ES-I3 (cell line): ENCODE data around the gene SUN2.

Source experiments
- H3K36me3 ChIP-seq: 2 replicates; pipeline ENCODE4 v1.6.1; 2013; ENCODE audit warnings: mild to moderate bottlenecking, low read length, control low read depth, moderate library complexity; ENCODE audit not compliant: insufficient read depth
- H3K4me1 ChIP-seq: 2 replicates; pipeline ENCODE4 v1.6.1; 2013; ENCODE audit warnings: mild to moderate bottlenecking, control low read depth, low read length; ENCODE audit not compliant: insufficient read depth
- H3K9ac ChIP-seq: 2 replicates; pipeline ENCODE4 v1.6.1; 2013; ENCODE audit warnings: low read depth, mild to moderate bottlenecking, low read length, moderate library complexity
- H3K9me3 ChIP-seq: 2 replicates; pipeline ENCODE4 v1.6.1; 2013; ENCODE audit warnings: mild to moderate bottlenecking, low read length, moderate library complexity; ENCODE audit not compliant: control insufficient read depth, insufficient read depth

SUN2 gene

GRCh38 chr22:38729946-38730345 lies 25.9 kb downstream of the SUN2 start:
- Histone ChIP-seq H3K4me1 (no peaks in the 10 kb centered on the region), H3K9me3 (no peaks in the 10 kb centered on the region), H3K9ac (no peak overlapping the region), H3K36me3 (peaks cover 23% of the 10 kb centered on the region)

DNA sequence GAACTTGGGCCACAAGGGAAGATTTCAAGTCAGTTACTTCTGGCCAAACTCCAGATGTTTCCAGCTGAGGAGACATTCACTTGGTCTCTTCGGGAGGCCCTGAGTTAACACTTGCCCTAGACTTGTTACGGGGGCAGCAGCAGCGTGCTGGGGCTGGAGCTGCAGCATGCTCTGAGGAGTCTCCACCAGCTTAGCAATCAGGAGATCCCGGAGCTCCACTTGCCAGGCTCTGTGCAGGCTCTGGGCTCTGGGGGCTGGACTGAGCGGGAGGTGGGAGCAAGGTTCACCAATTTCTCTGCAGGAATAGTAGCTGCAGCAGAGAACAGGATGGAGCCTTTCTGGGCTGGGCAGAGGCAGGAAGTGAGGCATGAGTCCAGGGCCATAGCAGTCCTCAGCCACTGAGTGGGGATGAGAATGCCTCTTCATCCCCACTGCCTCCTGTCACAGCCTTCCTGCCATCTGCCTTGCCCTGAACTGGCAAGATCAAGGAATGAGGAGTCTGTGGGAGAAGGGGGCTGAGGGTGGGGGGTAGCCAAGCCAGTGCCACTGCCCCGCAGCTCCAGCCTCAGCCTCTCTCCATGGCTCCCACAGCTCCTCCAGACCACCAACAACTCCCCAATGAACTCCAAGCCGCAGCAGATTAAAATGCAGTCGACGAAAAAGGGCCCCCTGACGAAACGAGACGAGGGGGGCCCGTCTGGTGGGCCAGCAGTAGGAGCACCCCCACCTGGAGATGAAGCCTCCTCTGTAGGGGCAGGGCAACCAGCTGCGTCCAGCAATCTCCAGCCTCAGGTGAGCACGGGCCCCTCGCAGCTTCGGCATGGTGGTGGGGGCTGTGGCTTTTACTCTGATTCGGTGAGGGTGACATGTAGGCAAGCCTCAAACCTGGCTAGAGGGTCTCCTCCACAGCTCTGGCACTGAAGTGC lies 26.7 kb downstream of the SUN2 start:
- no peaks in the 10 kb centered on the region for H3K4me1 ChIP-seq
- no peak overlapping the region for H3K9ac ChIP-seq
- no peaks in the 10 kb centered on the region for H3K9me3 ChIP-seq
- peaks cover 29% of the 10 kb centered on the region for H3K36me3 ChIP-seq

GRCh38 chr22:38727530-38728451 lies 28.0 kb downstream of the SUN2 start:
- Histone ChIP-seq H3K9me3 (no peaks in the 10 kb centered on the region), H3K9ac (no peak overlapping the region), H3K4me1 (no peaks in the 10 kb centered on the region), H3K36me3 (peaks cover 39% of the 10 kb centered on the region)

GRCh38 chr22:38727123-38727522 lies 28.7 kb downstream of the SUN2 start:
- Histone ChIP-seq H3K36me3 (peaks cover 39% of the 10 kb centered on the region), H3K9ac (no peak overlapping the region), H3K9me3 (no peaks in the 10 kb centered on the region), H3K4me1 (no peaks in the 10 kb centered on the region)

DNA sequence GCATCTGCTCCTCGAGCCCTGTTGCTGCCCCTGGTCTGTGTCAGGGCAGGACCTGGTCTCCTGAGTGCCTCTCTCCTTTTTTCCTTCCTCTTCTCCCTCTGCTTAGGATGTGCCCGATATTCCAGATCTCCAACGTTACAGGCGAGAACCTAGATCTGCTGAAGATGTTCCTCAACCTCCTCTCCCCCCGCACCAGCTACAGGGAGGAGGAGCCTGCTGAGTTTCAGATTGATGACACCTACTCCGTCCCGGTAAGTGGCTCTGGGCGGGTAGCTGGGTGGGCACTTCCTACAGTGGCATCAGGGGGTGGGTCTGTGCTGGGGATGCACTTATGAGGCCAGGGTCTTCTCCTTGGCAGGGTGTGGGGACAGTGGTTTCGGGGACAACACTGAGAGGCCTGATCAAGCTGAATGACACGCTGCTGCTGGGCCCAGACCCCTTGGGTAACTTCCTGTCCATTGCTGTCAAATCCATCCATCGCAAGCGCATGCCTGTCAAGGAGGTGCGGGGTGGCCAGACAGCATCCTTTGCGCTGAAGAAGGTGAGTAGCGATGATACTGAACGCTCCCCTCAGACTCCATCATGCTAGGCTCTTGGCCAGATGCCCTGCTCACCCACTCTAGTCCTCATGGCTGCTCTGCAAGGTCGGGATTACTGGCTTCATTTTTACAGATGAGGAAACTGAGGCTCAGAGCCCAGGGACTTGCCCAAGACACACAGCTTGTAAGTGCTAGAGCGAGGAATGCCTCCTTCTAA lies 29.7 kb downstream of the SUN2 start:
- H3K9ac ChIP-seq, result no peak overlapping the region

DNA sequence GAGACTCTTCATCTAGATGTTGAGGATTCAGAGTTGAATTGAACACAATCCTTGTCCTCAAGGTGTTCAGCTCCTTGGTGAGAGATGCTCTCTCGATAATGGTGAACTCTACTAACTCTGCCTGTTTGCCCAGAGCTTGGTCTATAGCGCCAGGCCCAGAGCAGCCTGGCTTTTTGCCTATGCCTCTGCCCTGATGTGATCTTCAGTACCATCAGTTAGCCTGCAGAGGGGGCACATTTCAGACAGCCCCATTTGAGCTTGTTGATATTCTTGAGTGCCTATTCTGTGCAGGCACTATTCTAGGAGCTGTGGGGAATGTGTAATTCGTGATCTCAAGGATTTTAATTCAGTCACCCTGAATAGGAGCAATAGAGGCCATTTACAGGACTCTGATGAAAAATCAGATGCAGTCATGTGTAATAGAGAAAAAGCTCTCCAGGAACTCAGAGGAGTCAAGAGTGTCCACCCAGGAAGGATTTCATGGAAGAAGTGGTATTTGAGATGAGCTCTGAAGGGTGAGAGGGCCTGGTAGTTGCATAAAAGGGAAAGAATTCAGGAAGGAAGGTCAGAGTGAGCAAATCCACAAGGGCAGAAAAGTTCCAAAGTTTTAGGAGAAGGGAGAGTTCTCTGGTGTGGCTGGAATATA lies 30.7 kb downstream of the SUN2 start:
- Histone ChIP-seq H3K36me3 (peaks cover 43% of the 10 kb centered on the region), H3K9me3 (no peaks in the 10 kb centered on the region), H3K9ac (no peak overlapping the region), H3K4me1 (no peaks in the 10 kb centered on the region)

More for the DNA sequence above, 29.7 kb downstream of the SUN2 start:
- Histone ChIP-seq H3K9me3 (no peaks in the 10 kb centered on the region), H3K36me3 (peaks cover 45% of the 10 kb centered on the region), H3K4me1 (no peaks in the 10 kb centered on the region)

DNA sequence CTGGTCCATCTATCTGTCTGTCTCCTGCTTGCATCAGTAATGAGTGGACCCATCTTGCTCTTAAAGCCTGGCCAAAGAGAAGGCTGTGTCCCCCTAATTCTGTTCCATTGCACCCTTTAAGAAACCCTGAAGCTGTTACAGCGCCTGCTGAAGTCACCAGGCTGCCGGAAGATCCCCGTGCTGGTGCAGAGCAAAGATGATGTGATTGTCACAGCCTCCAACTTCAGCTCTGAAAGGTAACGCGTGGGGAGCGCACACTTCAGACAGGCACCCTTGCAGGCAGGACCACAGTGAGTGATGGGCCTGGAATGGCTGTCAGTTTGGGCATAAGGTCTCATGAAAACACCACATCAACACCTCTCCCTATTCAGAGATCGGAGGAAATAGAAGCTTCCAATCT lies 31.6 kb downstream of the SUN2 start:
- no peaks in the 10 kb centered on the region for H3K4me1 ChIP-seq
- no peak overlapping the region for H3K9ac ChIP-seq
- H3K36me3 ChIP-seq, result peaks cover 40% of the 10 kb centered on the region
- no peaks in the 10 kb centered on the region for H3K9me3 ChIP-seq

DNA sequence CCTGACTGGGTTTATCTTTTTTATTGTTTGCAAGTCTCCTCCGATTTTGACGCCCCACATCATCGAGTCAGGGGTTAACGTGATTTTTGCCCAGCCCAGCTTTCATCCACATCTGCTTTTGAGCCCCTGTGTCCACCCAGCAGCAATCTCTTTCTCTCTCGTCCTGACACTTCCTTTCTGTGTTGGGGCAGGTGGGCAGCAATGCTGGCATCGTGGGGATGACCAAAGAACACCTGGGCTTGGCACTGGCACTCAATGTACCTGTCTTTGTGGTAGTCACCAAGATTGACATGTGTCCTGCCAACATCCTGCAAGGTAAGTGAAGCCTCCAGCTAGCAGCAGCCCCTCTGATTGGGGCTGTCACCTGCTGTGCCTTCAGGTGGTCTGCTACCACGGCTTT lies 34.2 kb downstream of the SUN2 start:
- peaks cover 35% of the 10 kb centered on the region for H3K36me3 ChIP-seq
- H3K9me3 ChIP-seq, result no peaks in the 10 kb centered on the region
- H3K9ac ChIP-seq, result no peak overlapping the region
- peaks cover 3% of the 10 kb centered on the region; the same call in 1 of the 2 replicates for H3K4me1 ChIP-seq

DNA sequence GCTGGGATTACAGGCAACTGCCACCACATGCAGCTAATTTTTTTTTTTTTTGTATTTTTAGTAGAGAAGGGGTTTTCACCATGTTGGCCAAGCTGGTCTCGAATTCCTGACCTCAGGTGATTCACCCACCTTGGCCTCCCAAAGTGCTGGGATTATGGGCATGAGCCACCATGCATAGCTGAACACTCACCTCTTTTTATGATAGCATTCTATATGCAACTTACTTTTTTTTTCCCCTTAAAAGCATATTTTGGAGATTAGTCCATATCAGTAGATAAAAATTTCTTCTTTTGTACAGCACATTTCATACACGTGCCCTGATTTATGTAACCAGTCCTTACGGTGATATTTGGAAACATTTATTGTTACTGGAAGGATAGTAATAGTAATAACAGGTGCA lies 35.4 kb downstream of the SUN2 start:
- no peaks in the 10 kb centered on the region for H3K9me3 ChIP-seq

DNA sequence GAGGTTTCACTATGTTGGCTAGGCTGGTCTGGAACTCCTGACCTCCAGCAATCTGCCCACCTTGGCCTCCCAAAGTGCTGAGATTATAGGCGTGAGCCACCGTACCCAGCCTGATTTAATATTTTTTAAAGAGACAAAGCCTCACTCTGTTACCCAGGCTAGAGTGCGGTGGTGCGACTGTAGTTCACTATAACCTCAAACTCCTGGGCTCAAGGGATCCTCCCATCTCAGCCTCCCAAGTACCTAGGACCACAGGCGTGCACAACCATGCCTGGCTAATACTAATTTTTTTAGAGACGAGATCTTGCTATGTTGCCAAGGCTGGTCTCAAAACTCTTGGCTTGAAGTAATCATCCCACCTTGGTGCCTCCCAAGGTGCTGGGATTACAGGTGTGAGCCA lies 36.6 kb downstream of the SUN2 start:
- H3K4me1 ChIP-seq, result peaks cover 9% of the 10 kb centered on the region; the same call in 1 of the 2 replicates
- peaks cover 23% of the 10 kb centered on the region for H3K36me3 ChIP-seq
- H3K9me3 ChIP-seq, result no peaks in the 10 kb centered on the region
- no peak overlapping the region for H3K9ac ChIP-seq

More for the DNA sequence above, 35.4 kb downstream of the SUN2 start:
- Histone ChIP-seq H3K4me1 (peaks cover 3% of the 10 kb centered on the region; the same call in 1 of the 2 replicates), H3K36me3 (peaks cover 33% of the 10 kb centered on the region), H3K9ac (no peak overlapping the region)

DNA sequence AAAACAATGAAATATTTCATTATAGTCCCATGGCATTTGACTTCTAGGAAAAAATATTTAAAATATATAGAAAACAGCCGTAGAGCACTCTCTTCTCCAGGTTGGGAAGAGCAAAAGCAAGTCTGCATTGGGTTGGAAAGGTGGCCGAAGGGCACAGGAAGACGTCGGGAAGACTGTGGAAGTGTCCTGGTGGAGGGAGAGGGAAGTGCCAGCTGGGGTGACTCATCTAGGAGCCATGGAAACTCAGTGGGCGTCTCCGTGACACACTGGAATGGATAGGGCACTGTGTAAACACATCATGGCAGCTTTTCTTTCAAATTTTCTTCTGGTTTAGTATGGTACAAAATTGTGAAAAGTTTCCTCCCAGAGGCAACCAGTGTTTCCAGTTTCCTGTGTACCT lies 37.4 kb downstream of the SUN2 start:
- Histone ChIP-seq H3K9ac (no peak overlapping the region), H3K9me3 (no peaks in the 10 kb centered on the region), H3K4me1 (peaks cover 14% of the 10 kb centered on the region), H3K36me3 (peaks cover 19% of the 10 kb centered on the region)

DNA sequence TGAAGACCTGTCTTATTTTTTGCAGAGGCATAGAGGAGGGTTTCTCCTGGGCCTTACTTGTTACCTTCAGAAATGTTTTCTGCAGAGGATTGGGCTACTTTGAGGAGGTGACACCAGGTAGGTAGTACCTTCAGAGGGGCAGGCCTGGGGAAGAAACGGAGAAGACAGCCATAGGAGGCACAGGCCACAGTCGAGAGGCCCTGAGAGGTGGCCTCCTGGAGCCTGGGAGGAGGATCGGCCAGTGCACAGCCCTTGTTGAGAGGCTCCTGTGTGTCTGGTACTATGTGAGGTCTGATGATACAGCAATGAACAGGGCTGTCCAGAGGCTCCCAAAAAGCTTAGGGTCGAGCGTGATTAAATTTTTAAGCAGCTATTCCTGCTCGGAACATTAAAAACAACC lies 38.6 kb downstream of the SUN2 start:
- peaks cover 26% of the 10 kb centered on the region for H3K4me1 ChIP-seq
- no peaks in the 10 kb centered on the region for H3K9me3 ChIP-seq
- peaks cover 13% of the 10 kb centered on the region for H3K36me3 ChIP-seq
- no peak overlapping the region for H3K9ac ChIP-seq

DNA sequence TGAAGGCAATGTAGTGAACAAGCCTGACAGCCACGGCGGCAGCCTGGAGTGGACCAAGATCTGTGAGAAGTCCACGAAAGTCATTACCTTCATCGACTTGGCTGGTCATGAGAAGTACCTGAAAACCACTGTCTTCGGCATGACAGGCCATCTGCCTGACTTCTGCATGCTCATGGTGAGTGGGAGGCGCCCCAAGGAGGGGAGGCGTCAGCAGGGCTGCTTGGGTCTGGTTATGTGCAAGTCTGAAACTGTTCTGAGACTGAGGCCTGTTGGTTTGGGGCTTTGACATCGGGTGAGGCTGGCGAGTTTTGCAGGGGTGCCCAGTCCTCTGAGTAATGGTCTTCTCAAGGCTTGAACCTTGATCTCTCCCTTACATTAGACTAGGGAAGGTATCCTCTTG lies 39.0 kb downstream of the SUN2 start:
- H3K36me3 ChIP-seq, result peaks cover 13% of the 10 kb centered on the region
- H3K9ac ChIP-seq, result no peak overlapping the region
- peaks cover 29% of the 10 kb centered on the region for H3K4me1 ChIP-seq
- H3K9me3 ChIP-seq, result no peaks in the 10 kb centered on the region
